Activated CD4-positive, alpha-beta T cell treated with anti-CD3 and anti-CD28 coated beads for 36 hours (primary cell): ENCODE data around the gene PTPRO. TPM values are rescaled to one million over a fixed set of nuclear protein-coding genes. Genes with fewer than 3 reads are reported as not detected.

Source experiments
- ATAC-seq: fragments of 200-7000 bp; cut with Tn5 transposase; one replicate; pipeline ENCODE4 v1.10.0; 2021; ENCODE audit warnings: mild to moderate bottlenecking, moderate library complexity
- CTCF ChIA-PET: fragments of 350-600 bp; sonication (Branson Sonifier 250); formaldehyde crosslinking; loops from one replicate; lab custom pipeline; 2021; ENCODE audit warnings: antibody characterized with exemption; lab: Charles Lee
- POLR2A ChIA-PET: fragments of 350-600 bp; sonication (Branson Sonifier 250); formaldehyde crosslinking; loops from one replicate; lab custom pipeline; 2021; ENCODE audit warnings: antibody characterized with exemption, inconsistent platforms; lab: Charles Lee
- DNase-seq: peaks from one replicate; pipeline ENCODE4 v3.0.0-alpha.2; 2020
- H3K27ac Mint-ChIP-seq: one replicate; pipeline ENCODE4 v1.8.0; 2021; ENCODE audit warnings: mixed read lengths
- H3K27me3 Mint-ChIP-seq: one replicate; pipeline ENCODE4 v1.8.0; 2021; ENCODE audit warnings: mixed read lengths
- H3K36me3 Mint-ChIP-seq: one replicate; pipeline ENCODE4 v1.8.0; 2021; ENCODE audit warnings: low read depth, mixed read lengths
- H3K4me1 Mint-ChIP-seq: one replicate; pipeline ENCODE4 v1.8.0; 2021; ENCODE audit warnings: mixed read lengths
- H3K4me3 Mint-ChIP-seq: one replicate; pipeline ENCODE4 v1.8.0; 2021; ENCODE audit warnings: mild to moderate bottlenecking, moderate library complexity, mixed read lengths
- H3K9me3 Mint-ChIP-seq: one replicate; pipeline ENCODE4 v1.8.0; 2021; ENCODE audit warnings: low read depth, mixed read lengths
- intact Hi-C, 2 experiments: fragments of 100-400 bp; cut with DNase I in 1 of 2; cut with micrococcal nuclease in 1 of 2; formaldehyde crosslinking; loops; one replicate each; pipeline versions ENCODE4 v1.14.2 to v1.15.1; 2022 to 2024; cut with DNase I, micrococcal nuclease
- total RNA-seq, 2 experiments: library from RNA; stranded (reverse); gene quantifications; one replicate each; pipeline ENCODE4 v1.2.3, GENCODE V29; 2021

Gene PTPRO
- total RNA-seq, 2 experiments from 2014 or later, result 0.46 to 0.49 TPM

DNA sequence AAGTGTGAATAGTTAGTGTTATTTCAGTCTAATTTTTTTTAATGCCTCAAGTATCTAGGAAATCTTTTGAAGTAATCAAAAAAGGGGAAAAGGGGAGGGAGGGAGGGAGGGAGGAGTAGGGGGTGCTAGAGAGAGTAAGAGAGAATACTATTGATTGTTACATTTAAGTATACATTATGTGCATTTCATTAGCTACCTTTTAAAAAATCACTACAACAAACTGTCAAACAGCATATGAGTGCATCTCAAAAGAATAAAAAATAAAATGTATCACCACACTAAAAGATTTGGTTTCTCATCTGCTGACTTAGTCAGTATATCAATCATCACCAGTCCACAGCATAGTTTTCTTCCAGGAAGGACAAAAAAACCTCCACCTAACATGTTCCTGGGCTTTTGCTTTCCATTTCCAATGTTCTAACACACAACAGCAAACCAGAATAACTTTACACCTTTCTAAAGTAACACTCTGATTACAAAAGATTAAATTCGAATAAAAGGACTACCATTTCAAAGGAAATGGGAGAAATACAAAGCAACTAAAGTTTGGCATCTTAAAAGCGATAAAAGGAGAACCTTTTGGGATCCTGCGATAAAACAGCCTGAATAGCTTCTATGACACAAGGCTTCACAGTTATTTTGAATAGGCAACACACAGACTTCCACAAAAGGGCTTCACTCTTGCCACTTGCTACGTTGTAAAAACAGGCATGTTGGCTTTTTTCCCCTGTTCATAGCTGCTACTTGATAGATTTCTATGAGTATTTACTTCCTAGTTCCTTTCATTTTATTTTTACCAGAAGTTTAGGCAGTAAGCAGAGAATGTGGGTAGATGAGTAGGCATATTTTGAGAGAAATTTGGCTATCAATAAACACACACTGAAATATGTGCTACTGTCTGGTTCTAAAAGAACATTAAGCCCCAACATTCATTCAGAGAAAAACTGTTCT is 306.0 kb downstream of the PTPRO start:
- Mint-ChIP-seq H3K4me1 (no peaks in the 10 kb centered on the region), H3K4me3 (no peak overlapping the region), H3K9me3 (no peaks in the 10 kb centered on the region), H3K36me3 (no peaks in the 10 kb centered on the region), H3K27ac (no peak overlapping the region), H3K27me3 (no peaks in the 10 kb centered on the region)
- intact Hi-C loops, result no loop called here
- POLR2A ChIA-PET, result no interaction called here
- CTCF ChIA-PET, result interaction anchor here (1.3 kb wide), 1 partner anchor 96 kb away, joined by 3 read pairs; no protein-coding TSS in a partner anchor
- ATAC-seq (no peak), DNase-seq (no peak)

DNA sequence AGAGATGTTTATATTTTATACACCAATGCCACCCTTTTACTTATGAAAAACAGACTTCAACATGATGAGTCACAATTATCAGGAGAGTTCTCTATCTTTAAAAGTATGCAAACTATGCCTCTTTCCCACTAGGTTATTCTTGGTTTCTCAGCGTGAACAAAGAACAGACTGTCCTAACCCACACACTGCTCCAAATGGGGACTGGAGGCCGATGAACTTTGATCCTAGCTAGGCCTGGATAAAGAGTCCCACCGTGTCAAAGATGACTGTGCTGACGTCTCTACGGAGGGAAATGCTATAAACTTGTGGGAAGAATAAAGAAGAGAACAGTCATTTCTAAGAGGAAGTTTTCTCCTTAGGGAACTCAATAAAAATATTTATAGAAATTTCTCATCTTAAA is 306.8 kb downstream of the PTPRO start:
- Mint-ChIP-seq H3K4me3 (no peak overlapping the region), H3K4me1 (no peaks in the 10 kb centered on the region), H3K36me3 (no peaks in the 10 kb centered on the region), H3K9me3 (no peaks in the 10 kb centered on the region), H3K27ac (no peak overlapping the region), H3K27me3 (no peaks in the 10 kb centered on the region)
- DNase-seq (no peak), ATAC-seq (no peak)
- ChIA-PET POLR2A (no interaction called here), CTCF (interaction anchor here (0.6 kb wide), 1 partner anchor 83 kb away, joined by 3 read pairs; no protein-coding TSS in a partner anchor)
- intact Hi-C loops, result no loop called here

DNA sequence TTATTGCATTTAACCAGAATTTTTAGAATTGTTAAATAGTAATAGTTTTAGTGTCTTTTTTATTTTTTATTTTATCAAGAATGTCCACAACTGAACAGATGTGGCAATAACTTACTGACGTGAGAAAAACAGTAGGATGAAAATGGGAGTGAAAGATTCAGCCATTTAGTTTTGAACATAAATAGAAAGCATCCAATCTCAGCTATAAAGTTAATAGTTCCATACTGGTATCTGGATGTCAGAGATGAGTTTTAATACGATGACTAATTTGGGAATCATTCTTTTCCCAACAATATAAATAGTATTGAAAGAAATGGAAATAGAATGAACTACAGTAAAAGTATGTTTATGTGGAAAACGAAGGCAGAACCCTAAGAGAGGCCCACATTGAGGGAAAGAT is 307.5 kb downstream of the PTPRO start:
- CTCF ChIA-PET, result interaction anchor here (0.6 kb wide), 1 partner anchor 84 kb away, joined by 3 read pairs; no protein-coding TSS in a partner anchor
- no peaks in the 10 kb centered on the region for H3K27me3 Mint-ChIP-seq

DNA sequence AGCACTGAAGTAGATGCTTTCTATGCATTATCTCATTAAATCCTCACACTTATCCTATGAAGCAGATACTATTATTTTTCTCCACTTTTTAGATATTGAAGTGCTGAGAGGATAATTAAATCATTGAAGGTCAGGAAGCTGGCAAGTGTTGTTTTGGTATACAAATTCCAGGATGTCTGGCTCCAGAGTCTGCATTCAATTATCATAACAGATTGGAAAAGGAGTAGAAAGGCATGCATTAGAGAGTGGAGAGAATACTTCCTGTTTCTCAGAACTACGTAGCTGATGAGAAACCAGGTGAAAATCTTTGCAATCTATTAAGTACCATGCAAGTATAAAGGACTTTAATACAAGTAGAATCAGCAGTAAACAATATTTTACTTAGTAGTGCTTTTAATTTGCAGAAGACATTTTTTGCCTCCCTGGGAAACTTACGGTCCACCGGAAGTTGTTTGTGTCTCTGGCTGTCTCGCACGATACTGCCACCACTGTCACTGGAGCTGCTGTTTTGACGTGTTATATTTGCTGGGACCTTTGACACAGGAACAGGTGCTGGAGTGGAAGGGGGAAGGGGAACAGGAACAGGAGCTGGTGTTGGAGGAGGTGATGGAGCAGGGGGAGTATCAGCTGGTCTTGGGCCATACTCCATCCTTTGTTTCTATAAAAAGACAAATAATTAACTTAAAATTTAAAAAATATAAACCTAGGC is 308.9 kb downstream of the PTPRO start:
- POLR2A ChIA-PET, result no interaction called here
- CTCF ChIA-PET, result no interaction called here
- ATAC-seq (no peak), DNase-seq (no peak)
- Mint-ChIP-seq H3K4me1 (no peaks in the 10 kb centered on the region), H3K4me3 (no peak overlapping the region), H3K27me3 (no peaks in the 10 kb centered on the region), H3K36me3 (no peaks in the 10 kb centered on the region), H3K27ac (no peak overlapping the region), H3K9me3 (no peaks in the 10 kb centered on the region)
- intact Hi-C loops, result no loop called here

More for the DNA sequence above, 307.5 kb downstream of the PTPRO start:
- no peak for DNase-seq
- no peaks in the 10 kb centered on the region for H3K9me3 Mint-ChIP-seq
- no peak for ATAC-seq
- H3K4me1 Mint-ChIP-seq, result no peaks in the 10 kb centered on the region
- H3K27ac Mint-ChIP-seq, result no peak overlapping the region
- no peaks in the 10 kb centered on the region for H3K36me3 Mint-ChIP-seq
- POLR2A ChIA-PET, result interaction anchor here (0.7 kb wide), 1 partner anchor 43 kb away, joined by 3 read pairs; no protein-coding TSS in a partner anchor
- H3K4me3 Mint-ChIP-seq, result no peak overlapping the region
- intact Hi-C loops, result no loop called here

DNA sequence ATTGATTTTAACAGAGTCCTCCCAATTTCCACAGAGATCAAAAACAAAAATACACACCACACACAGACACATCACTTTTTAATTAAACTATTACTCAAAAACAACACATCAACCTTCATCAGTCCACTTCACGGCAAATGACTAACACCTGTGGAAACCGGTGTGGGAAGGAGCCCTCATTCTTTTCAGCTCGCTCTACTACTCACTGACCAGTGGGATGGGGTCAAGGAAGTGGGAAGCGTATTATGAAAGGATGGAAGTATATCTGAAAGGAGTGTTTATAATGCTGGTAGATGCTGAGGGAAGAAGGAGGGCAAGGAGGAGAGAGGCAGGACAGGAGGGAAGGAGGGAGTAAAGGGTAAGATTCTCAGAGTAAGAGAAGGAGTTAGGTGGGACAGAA is 310.4 kb downstream of the PTPRO start:
- Mint-ChIP-seq H3K27ac (no peak overlapping the region), H3K27me3 (no peaks in the 10 kb centered on the region), H3K36me3 (no peaks in the 10 kb centered on the region), H3K4me1 (no peaks in the 10 kb centered on the region), H3K9me3 (no peaks in the 10 kb centered on the region), H3K4me3 (no peak overlapping the region)
- ChIA-PET POLR2A (no interaction called here), CTCF (no interaction called here)
- intact Hi-C loops, result no loop called here
- DNase-seq (no peak), ATAC-seq (no peak)

DNA sequence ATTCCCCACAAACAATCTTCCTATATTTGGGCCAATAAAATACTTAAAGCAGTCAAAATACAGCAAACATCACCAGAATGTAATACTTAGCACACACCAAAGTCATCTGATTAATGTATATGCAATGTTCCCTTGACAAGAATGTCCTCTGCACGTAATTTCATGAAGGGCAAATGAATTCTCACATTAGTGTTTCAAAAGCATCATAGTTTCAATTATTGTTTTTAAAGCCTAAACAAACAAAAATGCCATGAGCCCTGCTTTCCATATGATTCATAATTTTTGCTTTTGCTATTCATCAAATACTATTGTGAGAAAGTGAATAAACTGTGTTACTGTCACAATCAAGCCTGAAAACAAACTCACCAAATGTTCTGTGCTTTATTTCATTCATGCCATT is 310.9 kb downstream of the PTPRO start:
- H3K27ac Mint-ChIP-seq, result no peak overlapping the region
- no peaks in the 10 kb centered on the region for H3K9me3 Mint-ChIP-seq
- H3K36me3 Mint-ChIP-seq, result no peaks in the 10 kb centered on the region
- H3K4me1 Mint-ChIP-seq, result no peaks in the 10 kb centered on the region
- CTCF ChIA-PET, result interaction anchor here (1.7 kb wide), 1 partner anchor 12 kb away, joined by 6 read pairs; no protein-coding TSS in a partner anchor
- intact Hi-C loops, result no loop called here
- POLR2A ChIA-PET, result no interaction called here
- no peak overlapping the region for H3K4me3 Mint-ChIP-seq
- H3K27me3 Mint-ChIP-seq, result no peaks in the 10 kb centered on the region
- DNase-seq, result no peak
- ATAC-seq, result no peak

DNA sequence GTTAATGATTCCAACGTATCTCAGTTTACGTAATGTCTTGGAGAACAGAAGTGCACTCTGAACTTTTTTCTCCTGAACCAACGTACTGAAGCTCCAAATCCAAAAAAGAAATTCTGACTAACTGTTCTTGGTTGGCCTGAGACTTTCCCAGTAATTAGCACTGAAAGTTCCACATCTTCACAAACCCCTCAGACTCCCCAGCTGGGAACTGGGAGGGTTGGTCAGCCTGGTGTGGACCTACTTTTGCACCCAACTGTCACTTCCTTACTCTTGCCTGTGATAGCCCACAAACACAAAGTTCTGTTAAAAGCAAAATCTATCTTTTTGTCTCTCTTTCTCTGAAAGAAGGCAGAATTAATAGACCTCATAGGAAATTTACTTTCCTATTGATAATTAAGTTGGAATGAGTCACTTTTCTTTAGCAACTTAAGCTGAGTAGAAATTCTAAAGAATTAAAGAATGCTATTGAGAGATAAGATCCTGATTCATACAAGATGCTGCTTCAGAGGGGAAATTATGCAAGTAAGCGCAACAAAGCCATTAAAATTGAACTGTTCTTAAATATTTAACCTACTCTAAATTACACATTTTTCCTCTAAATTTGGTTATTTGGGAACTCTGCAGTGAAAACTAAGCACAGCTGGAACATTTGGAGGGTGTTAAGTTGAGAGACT is 311.8 kb downstream of the PTPRO start:
- Mint-ChIP-seq H3K4me1 (no peaks in the 10 kb centered on the region), H3K36me3 (no peaks in the 10 kb centered on the region), H3K9me3 (no peaks in the 10 kb centered on the region), H3K4me3 (no peak overlapping the region), H3K27ac (no peak overlapping the region), H3K27me3 (no peaks in the 10 kb centered on the region)
- ATAC-seq (no peak), DNase-seq (no peak)
- ChIA-PET POLR2A (no interaction called here), CTCF (interaction anchor here (0.7 to 1.7 kb wide), 2 partner anchors 11 to 224 kb away, joined by 3 to 6 read pairs; no protein-coding TSS in a partner anchor)
- intact Hi-C loops, result no loop called here

DNA sequence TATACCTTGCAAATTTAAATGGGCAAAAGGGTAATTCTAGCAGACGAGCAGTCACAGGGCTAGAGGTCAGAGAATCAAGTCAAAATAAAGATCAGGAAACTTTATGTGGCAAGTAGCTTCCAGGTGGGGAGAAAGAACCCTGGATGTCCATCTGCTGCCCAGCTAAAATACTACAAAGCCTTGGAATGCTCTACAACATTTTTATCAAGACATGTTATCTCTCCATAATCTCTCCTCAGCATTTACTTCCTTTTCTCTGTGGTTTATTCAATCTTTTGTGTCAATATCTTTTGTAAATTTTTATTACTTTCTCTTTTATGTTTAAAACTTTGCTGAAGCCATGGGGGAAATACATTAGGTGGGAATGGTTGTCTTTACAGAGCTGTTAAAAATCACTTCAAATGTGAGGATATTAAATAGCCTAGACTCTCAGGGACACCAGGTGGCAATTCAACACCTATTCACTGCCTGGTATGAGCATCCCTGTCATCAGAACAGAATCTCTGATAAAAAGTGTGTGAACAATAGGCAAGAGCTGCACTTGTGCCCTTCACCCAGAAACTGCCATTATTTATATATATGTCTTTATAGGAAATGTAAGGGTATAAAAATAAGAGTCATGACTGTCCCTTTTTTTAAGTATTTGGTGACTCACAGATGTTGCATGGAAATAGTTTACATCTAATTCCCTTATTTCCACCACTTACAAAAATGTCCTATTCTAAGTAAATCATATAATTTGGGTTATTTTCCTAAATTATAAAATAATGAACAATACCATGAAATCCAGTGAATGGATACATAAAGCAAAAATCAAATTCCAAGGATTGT is 314.0 kb downstream of the PTPRO start:
- ChIA-PET POLR2A (no interaction called here), CTCF (no interaction called here)
- ATAC-seq, result no peak

DNA sequence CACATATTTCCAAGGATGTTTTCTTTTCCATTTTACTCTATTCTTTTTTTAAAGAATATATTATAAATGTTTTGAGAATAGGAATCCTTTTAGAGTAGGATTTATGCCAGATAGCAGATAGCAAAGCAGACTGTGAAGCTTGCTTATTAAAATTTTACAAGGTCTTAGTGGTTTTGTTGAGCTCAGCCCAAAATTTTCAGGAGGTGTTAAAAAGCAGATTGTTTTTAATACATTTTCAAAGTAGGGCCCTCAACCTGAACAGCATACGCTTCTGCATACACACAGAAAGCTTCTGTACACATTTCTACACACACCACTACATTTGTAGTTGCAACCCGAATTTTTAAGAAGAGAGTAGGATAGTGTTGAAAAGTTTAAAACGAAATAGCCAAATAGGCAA is 315.9 kb downstream of the PTPRO start:
- intact Hi-C loops, result no loop called here
- Mint-ChIP-seq H3K27ac (no peak overlapping the region), H3K9me3 (no peaks in the 10 kb centered on the region), H3K36me3 (no peaks in the 10 kb centered on the region), H3K27me3 (peaks cover 1% of the 10 kb centered on the region), H3K4me1 (no peaks in the 10 kb centered on the region), H3K4me3 (no peak overlapping the region)
- ChIA-PET CTCF (interaction anchor here (0.7 kb wide), 1 partner anchor 915 kb away, joined by 3 read pairs; no protein-coding TSS in a partner anchor), POLR2A (no interaction called here)
- no peak for DNase-seq
- ATAC-seq, result no peak

More for the DNA sequence above, 314.0 kb downstream of the PTPRO start:
- no peaks in the 10 kb centered on the region for H3K36me3 Mint-ChIP-seq
- H3K4me3 Mint-ChIP-seq, result no peak overlapping the region
- H3K9me3 Mint-ChIP-seq, result no peaks in the 10 kb centered on the region
- intact Hi-C loops, result no loop called here
- H3K27me3 Mint-ChIP-seq, result peaks cover 1% of the 10 kb centered on the region
- H3K27ac Mint-ChIP-seq, result no peak overlapping the region
- DNase-seq, result no peak
- no peaks in the 10 kb centered on the region for H3K4me1 Mint-ChIP-seq

DNA sequence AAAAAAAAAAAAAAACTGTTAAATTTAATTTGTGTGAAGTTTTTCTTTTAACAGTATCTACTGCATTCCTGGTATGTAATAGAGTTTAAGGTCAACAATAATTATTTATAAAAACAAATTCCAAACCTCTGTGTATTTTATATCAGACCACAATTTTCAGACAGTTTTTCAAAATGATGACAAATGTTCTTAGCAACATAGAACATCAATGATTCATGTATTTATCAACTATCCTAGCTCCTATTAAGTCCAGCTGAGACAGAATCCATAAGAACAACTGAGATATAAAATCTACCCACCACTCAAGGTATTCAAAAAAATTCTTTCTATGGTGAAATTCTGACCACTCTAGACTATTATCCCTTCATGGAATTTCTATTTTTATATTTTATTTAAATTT is 322.4 kb downstream of the PTPRO start:
- Mint-ChIP-seq H3K4me3 (no peak overlapping the region), H3K27me3 (no peaks in the 10 kb centered on the region), H3K36me3 (no peaks in the 10 kb centered on the region), H3K27ac (no peak overlapping the region), H3K9me3 (no peaks in the 10 kb centered on the region), H3K4me1 (no peaks in the 10 kb centered on the region)
- no peak for ATAC-seq
- ChIA-PET CTCF (interaction anchor here (1.7 kb wide), 1 partner anchor 11 kb away, joined by 6 read pairs; no protein-coding TSS in a partner anchor), POLR2A (no interaction called here)
- intact Hi-C loops, result no loop called here
- no peak for DNase-seq
